Stimulated activated CD8-positive, alpha-beta memory T cell treated with anti-CD3 and anti-CD28 coated beads, Interleukin-12 subunit alpha, Interleukin-12 subunit beta, amount 100 ng/mL, for 24 hours (primary cell): Measurements from ENCODE around the gene ATAD3A.
"Not testable (repeated sequence)": the region's sequence is repeated elsewhere in the genome, so short reads cannot be mapped to it uniquely, and the experiment has no call there.

Source experiments
- DNase-seq: peaks from one replicate; pipeline ENCODE4 v3.0.0-alpha.2; 2020; ENCODE audit errors: extremely low read depth

Gene ATAD3A

GRCh38 chr1:1511533-1512285, at the start of gene ATAD3A:
Gene ATAD3A (plus strand): TSS chr1:1512162. CDS start chr1:1512269, 107 bp downstream.
- peak; percentile 96 for DNase-seq

GRCh38 chr1:1462318-1462966, 49.5 kb upstream of the ATAD3A start:
- no peak for DNase-seq

GRCh38 chr1:1463312-1463711, 48.6 kb upstream of the ATAD3A start:
- DNase-seq: no peak

- DNase-seq: not testable (repeated sequence)
Observed at GRCh38 chr1:1468196-1468985, 43.6 kb upstream of the ATAD3A start.

GRCh38 chr1:1470626-1471388, 41.2 kb upstream of the ATAD3A start:
- no peak for DNase-seq

- peak; percentile 97 for DNase-seq
Observed at GRCh38 chr1:1471389-1472052, 40.4 kb upstream of the ATAD3A start, which contains the start of gene ATAD3B. Gene ATAD3B (plus strand): TSS chr1:1471765. CDS start chr1:1471885, 120 bp downstream.

- not testable (repeated sequence) for DNase-seq
Observed at GRCh38 chr1:1472053-1472876, 39.7 kb upstream of the ATAD3A start.

- DNase-seq: not testable (repeated sequence)
Observed at GRCh38 chr1:1476011-1476410, 36.0 kb upstream of the ATAD3A start.

GRCh38 chr1:1477206-1477605, 34.8 kb upstream of the ATAD3A start:
- no peak for DNase-seq

- DNase-seq: no peak
Observed at GRCh38 chr1:1479547-1480487, 32.1 kb upstream of the ATAD3A start.

GRCh38 chr1:1480488-1480867, 31.5 kb upstream of the ATAD3A start:
- DNase-seq: not testable (repeated sequence)

GRCh38 chr1:1481811-1482210, 30.2 kb upstream of the ATAD3A start:
- DNase-seq: not testable (repeated sequence)

GRCh38 chr1:1482856-1483255, 29.1 kb upstream of the ATAD3A start:
- DNase-seq: no peak

- no peak for DNase-seq
Observed at GRCh38 chr1:1483714-1484113, 28.2 kb upstream of the ATAD3A start.

GRCh38 chr1:1484976-1485750, 26.8 kb upstream of the ATAD3A start:
- DNase-seq: not testable (repeated sequence)

- DNase-seq: not testable (repeated sequence)
Observed at GRCh38 chr1:1485755-1486317, 26.1 kb upstream of the ATAD3A start.

GRCh38 chr1:1487701-1488100, 24.3 kb upstream of the ATAD3A start:
- no peak for DNase-seq

- DNase-seq: no peak
Observed at GRCh38 chr1:1489231-1489630, 22.7 kb upstream of the ATAD3A start.
